ENCODE results near the gene TBXT.

TBXT gene

DNA sequence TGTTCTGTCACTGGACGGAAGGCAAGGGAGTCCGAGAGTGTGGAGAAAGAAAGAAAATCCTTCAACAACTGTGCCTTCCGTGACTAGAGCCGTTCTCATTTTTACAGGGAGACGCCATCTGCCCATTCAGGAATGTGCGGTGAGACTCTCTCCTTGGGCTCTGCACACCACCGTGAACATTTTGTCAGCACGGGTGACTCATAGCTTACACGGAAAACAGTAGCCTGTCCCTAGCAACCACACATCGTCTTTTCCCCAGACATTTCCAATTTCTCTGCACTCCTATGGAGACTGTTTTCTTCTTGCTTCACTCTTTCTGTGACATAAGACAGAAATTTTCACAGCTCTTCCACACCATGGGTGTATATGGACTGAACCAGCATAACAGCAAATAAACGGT lies 55.1 kb downstream of the TBXT start:
- H4K20me1 ChIP-seq (ENCODE audit: insufficient read depth), result no peaks in the 10 kb centered on the region
- no peak overlapping the region for H3K27ac ChIP-seq
- H2AFZ ChIP-seq (ENCODE audit: low read depth), result no peak overlapping the region
- TF ChIP-seq, protein P1, sequence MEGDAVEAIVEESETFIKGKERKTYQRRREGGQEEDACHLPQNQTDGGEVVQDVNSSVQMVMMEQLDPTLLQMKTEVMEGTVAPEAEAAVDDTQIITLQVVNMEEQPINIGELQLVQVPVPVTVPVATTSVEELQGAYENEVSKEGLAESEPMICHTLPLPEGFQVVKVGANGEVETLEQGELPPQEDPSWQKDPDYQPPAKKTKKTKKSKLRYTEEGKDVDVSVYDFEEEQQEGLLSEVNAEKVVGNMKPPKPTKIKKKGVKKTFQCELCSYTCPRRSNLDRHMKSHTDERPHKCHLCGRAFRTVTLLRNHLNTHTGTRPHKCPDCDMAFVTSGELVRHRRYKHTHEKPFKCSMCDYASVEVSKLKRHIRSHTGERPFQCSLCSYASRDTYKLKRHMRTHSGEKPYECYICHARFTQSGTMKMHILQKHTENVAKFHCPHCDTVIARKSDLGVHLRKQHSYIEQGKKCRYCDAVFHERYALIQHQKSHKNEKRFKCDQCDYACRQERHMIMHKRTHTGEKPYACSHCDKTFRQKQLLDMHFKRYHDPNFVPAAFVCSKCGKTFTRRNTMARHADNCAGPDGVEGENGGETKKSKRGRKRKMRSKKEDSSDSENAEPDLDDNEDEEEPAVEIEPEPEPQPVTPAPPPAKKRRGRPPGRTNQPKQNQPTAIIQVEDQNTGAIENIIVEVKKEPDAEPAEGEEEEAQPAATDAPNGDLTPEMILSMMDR (conservative IDR thresholded peaks at IDR 0.05; ENCODE audit: low read depth, low read length), result no peak
- no peak overlapping the region for H3K9ac ChIP-seq
- no peaks in the 10 kb centered on the region for H3K36me3 ChIP-seq (ENCODE audit: insufficient read depth)
- H3K27me3 ChIP-seq (ENCODE audit: insufficient read depth, low read depth), result no peaks in the 10 kb centered on the region
- H3K4me3 ChIP-seq (IDR thresholded peaks at IDR 0.05; ENCODE audit: insufficient read depth, low read depth, low read length), result no peak overlapping the region
- H3K4me1 ChIP-seq (ENCODE audit: low read depth, poor library complexity, severe bottlenecking), result peaks cover 20% of the 10 kb centered on the region
- H3K4me2 ChIP-seq, result no peak overlapping the region
- no peaks in the 10 kb centered on the region for H3K79me2 ChIP-seq (ENCODE audit: insufficient read depth, low read depth)

DNA sequence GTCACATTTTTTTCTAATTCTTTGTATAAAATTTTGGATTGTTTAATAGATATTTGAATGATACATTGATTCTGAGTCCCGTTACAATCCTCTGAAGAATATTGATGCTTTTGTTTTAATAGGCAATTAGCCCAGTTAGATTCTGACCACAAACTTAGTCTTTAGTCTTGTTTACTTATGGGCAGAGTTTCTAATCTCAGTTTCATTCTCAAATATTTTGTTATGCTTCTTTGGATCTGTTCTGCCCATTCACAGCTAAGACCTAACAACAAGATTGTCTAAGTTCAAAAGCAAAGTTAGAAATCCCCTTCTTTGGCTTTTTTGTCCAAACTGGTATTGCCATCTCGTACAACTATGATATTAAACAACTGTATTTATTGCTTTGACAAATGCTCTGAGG lies 58.0 kb downstream of the TBXT start:
- H3K27ac ChIP-seq, result no peak overlapping the region
- H2AFZ ChIP-seq (ENCODE audit: low read depth), result no peak overlapping the region
- no peaks in the 10 kb centered on the region; the same call in 1 of the 2 replicates for H4K20me1 ChIP-seq (ENCODE audit: insufficient read depth)
- H3K36me3 ChIP-seq (ENCODE audit: insufficient read depth), result no peaks in the 10 kb centered on the region
- peaks cover 20% of the 10 kb centered on the region for H3K4me1 ChIP-seq (ENCODE audit: low read depth, poor library complexity, severe bottlenecking)
- no peak overlapping the region for H3K9ac ChIP-seq
- peak overlapping the region; percentile 46 for H3K4me2 ChIP-seq
- H3K4me3 ChIP-seq (IDR thresholded peaks at IDR 0.05; ENCODE audit: insufficient read depth, low read depth, low read length), result no peak overlapping the region
- no peaks in the 10 kb centered on the region for H3K27me3 ChIP-seq (ENCODE audit: insufficient read depth, low read depth)
- H3K79me2 ChIP-seq (ENCODE audit: insufficient read depth, low read depth), result no peaks in the 10 kb centered on the region
- TF ChIP-seq, protein P1 (conservative IDR thresholded peaks at IDR 0.05; ENCODE audit: low read depth, low read length), result no peak
